GM18519 (cell line): Measurements from ENCODE around the gene SPAST.
"Not testable (repeated sequence)": the region's sequence is repeated elsewhere in the genome, so short reads cannot be mapped to it uniquely, and the experiment has no call there.

ENCODE experiments used
- ATAC-seq: cut with Tn5 transposase; IDR thresholded peaks from one replicate; pipeline ENCODE4 v1.9.1; 2021; ENCODE audit warnings: mild to moderate bottlenecking, moderate library complexity; ENCODE audit not compliant: unreplicated experiment, low FRiP score

The SPAST gene

GRCh38 chr2:32063310-32064020 lies at the start of gene SPAST:
Gene SPAST, plus strand, starts transcription at chr2:32063556. Its CDS starts 276 bp downstream, at chr2:32063832.
- ATAC-seq, result peak; percentile 91

- ATAC-seq, result not testable (repeated sequence)
These were observed 44.4 kb upstream of the SPAST start for GRCh38 chr2:32018789-32019482.

GRCh38 chr2:32034198-32034887 lies 29.0 kb upstream of the SPAST start:
- ATAC-seq, result not testable (repeated sequence)

GRCh38 chr2:32039447-32040219 lies 23.7 kb upstream of the SPAST start, which contains the start of gene DPY30:
Gene DPY30, minus strand, starts transcription at chr2:32039805. Its CDS starts 349 bp downstream, at chr2:32039456.
- ATAC-seq, result peak; percentile 61

GRCh38 chr2:32043561-32043960 lies 19.8 kb upstream of the SPAST start:
- ATAC-seq, result no peak

- ATAC-seq, result no peak
These were observed 11.4 kb upstream of the SPAST start for GRCh38 chr2:32051836-32052439.

- ATAC-seq, result not testable (repeated sequence)
These were observed 8.8 kb upstream of the SPAST start for GRCh38 chr2:32054583-32054982.

GRCh38 chr2:32058130-32058529 lies 5.2 kb upstream of the SPAST start:
- ATAC-seq, result no peak

GRCh38 chr2:32060266-32060665 lies 3.1 kb upstream of the SPAST start:
- no peak for ATAC-seq

- no peak for ATAC-seq
These were observed 1.9 kb upstream of the SPAST start for GRCh38 chr2:32061430-32061829.

- no peak for ATAC-seq
These were observed 1.1 kb upstream of the SPAST start for GRCh38 chr2:32061973-32062861.

- peak; percentile 12 for ATAC-seq
These were observed 755 bp downstream of the SPAST start for GRCh38 chr2:32064021-32064601.

GRCh38 chr2:32064713-32065112 lies 1.4 kb downstream of the SPAST start:
- ATAC-seq, result no peak

- ATAC-seq, result no peak
These were observed 4.2 kb downstream of the SPAST start for GRCh38 chr2:32067549-32067948.

- no peak for ATAC-seq
These were observed 10.8 kb downstream of the SPAST start for GRCh38 chr2:32074134-32074506.

GRCh38 chr2:32095671-32096070 lies 32.3 kb downstream of the SPAST start:
- no peak for ATAC-seq

- ATAC-seq, result no peak
These were observed 44.8 kb downstream of the SPAST start for GRCh38 chr2:32108111-32108510.

- ATAC-seq, result no peak
These were observed 54.7 kb downstream of the SPAST start for GRCh38 chr2:32118055-32118454.

GRCh38 chr2:32119161-32119560 lies 55.8 kb downstream of the SPAST start:
- ATAC-seq, result no peak
